ENCODE measurements around the gene PSIP1. TPM values are rescaled to one million over a fixed set of nuclear protein-coding genes. Genes with fewer than 3 reads are reported as not detected.

The PSIP1 gene
- total and polyA plus RNA-seq, 2 experiments from 2014 or later: 36.9 to 58.0 TPM

DNA sequence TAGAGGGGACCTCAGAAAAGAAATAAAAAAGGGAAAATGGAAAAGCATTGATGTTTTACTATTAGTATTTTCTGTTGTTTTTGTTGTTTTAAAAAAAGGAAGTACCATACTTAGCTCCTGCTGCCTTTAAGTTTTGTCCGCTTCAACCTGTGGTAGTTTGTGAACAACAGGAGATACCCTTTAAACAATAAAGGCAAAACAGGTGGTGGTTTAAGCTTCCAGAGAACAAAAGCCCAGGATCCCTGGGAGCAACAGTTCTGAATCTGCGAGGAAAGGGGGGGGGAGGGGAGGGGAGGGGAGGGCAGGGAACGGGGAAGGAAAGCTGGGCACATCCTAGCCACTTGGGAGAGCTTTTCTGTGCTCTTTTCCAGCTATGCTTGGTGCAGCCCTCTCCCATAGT is 2.1 kb upstream of the PSIP1 start:
- no peak overlapping the region for H3K4me3 ChIP-seq
- no peaks in the 10 kb centered on the region for H3K36me3 ChIP-seq (ENCODE audit: low read depth)
- no peaks in the 10 kb centered on the region for H3K9me2 ChIP-seq (ENCODE audit: insufficient read depth)
- no peak overlapping the region for H3K27ac ChIP-seq
- in situ Hi-C loops (cut with MboI): no loop called here
- no peak overlapping the region for H3K4me2 ChIP-seq (ENCODE audit: unreplicated experiment)
- no peak for DNase-seq
- H3K79me2 ChIP-seq (ENCODE audit: insufficient read depth): peaks cover 22% of the 10 kb centered on the region
- no peaks in the 10 kb centered on the region for H3K27me3 ChIP-seq (replicated peaks; ENCODE audit: insufficient read depth)
- WGBS, 2 experiments (ENCODE audit: low coverage in 1 of 2, low lambda C conversion rate in 2 of 2, missing lambda C conversion rate in 2 of 2): 68 to 100% methylated on average over 2 to 3 of the region's 3 CpGs
- H3K4me1 ChIP-seq (ENCODE audit: insufficient read depth): peaks cover 12% of the 10 kb centered on the region; the same call in 1 of the 2 replicates
- no peak overlapping the region for H2AFZ ChIP-seq
- H3K9ac ChIP-seq: no peak overlapping the region
- H3F3A ChIP-seq (ENCODE audit: insufficient read depth): peaks cover 9% of the 10 kb centered on the region; the same call in 1 of the 2 replicates
- H4K20me1 ChIP-seq (ENCODE audit: insufficient read depth): no peaks in the 10 kb centered on the region
- TF ChIP-seq EZH2 (IDR thresholded peaks at IDR 0.05; ENCODE audit: insufficient read depth, poor library complexity, severe bottlenecking) (no peak), EZH2phosphoT487 (IDR thresholded peaks at IDR 0.05; ENCODE audit: insufficient read depth, low read depth) (no peak)
- H3K9me3 ChIP-seq (ENCODE audit: low read depth): no peaks in the 10 kb centered on the region

DNA sequence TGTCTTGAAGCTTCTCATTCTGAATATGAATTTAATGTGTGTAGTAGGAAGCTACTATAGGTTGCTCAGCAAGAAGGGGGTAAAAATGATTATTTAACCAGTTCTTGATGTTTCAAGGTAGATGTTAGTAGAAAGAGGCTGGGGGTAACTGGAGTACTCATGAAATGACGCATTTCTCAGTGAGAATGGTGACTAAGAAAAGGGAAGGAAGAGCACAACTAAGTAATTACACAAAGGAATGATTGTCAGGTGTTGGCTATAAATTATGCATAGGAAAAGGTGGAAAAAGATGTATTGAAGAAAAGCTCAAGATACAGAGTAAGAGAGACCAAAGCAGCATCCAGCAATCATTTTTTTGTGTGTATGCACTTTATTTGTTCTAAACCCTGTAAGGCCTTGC is 1.4 kb upstream of the PSIP1 start:
- Histone ChIP-seq H3K9me2 (ENCODE audit: insufficient read depth) (no peaks in the 10 kb centered on the region), H3K36me3 (ENCODE audit: low read depth) (no peaks in the 10 kb centered on the region), H3K79me2 (ENCODE audit: insufficient read depth) (peaks cover 29% of the 10 kb centered on the region), H3K27ac (no peak overlapping the region), H2AFZ (peak overlapping the region; percentile 92; the same call in 1 of the 2 replicates), H3F3A (ENCODE audit: insufficient read depth) (peaks cover 9% of the 10 kb centered on the region; the same call in 1 of the 2 replicates), H3K4me1 (ENCODE audit: insufficient read depth) (peaks cover 12% of the 10 kb centered on the region; the same call in 1 of the 2 replicates), H3K4me2 (ENCODE audit: unreplicated experiment) (no peak overlapping the region), H3K27me3 (replicated peaks; ENCODE audit: insufficient read depth) (no peaks in the 10 kb centered on the region), H4K20me1 (ENCODE audit: insufficient read depth) (no peaks in the 10 kb centered on the region), H3K9me3 (ENCODE audit: low read depth) (no peaks in the 10 kb centered on the region), H3K4me3 (no peak overlapping the region), H3K9ac (no peak overlapping the region)
- WGBS, 2 experiments (ENCODE audit: low coverage in 1 of 2, low lambda C conversion rate in 2 of 2, missing lambda C conversion rate in 2 of 2): 93 to 100% methylated on average over 1 of the region's 1 CpG
- no peak for TF ChIP-seq EZH2phosphoT487 (IDR thresholded peaks at IDR 0.05; ENCODE audit: insufficient read depth, low read depth)
- DNase-seq: no peak
- in situ Hi-C loops (cut with MboI): no loop called here

DNA sequence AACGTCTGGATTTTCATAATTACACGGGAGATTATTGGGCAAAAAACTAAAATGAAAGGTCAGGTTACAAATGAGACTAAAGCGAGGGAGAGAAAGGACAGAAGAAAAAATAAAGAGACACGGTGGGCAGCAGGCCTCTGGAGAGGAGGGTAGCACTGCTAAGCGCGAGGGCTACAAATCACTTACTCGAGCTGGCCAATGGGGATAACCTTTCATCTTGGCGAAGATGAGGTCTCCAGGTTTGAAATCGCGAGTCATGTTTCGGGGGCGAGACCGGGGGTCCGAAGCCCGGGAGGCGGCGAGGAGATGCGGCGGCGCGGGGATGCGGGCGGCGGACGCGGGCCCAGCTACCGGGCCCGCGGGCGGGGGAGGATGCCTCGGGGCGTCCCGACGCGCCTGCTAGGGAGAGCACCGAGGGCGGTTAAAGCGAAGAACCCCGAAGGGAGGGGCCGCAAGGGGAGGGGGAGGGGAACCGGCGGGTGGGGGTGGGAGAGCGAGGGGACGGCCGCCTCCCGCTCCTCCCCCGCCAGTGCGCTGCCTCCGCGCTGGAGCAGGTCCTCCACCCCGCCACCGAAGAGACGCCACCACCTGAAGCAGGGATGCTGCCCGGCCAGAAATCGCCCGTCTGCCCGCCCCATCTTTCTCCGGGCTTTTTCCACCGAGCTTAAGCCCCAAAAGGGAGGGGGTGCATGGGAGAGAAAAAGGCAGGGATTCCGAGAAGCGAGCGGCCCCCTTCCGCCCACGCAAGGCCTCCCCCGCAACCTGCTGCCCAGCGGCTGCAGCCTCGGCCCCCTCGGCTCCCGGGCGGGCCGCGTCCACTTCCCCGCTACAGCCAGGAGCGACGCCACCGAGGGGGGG is 610 bp downstream of the PSIP1 start:
- H3K27me3 ChIP-seq (replicated peaks; ENCODE audit: insufficient read depth): no peaks in the 10 kb centered on the region
- peaks cover 12% of the 10 kb centered on the region; the same call in 1 of the 2 replicates for H3K4me1 ChIP-seq (ENCODE audit: insufficient read depth)
- in situ Hi-C loops (cut with MboI): no loop called here
- H3K27ac ChIP-seq: peak overlapping the region; percentile 92
- peaks cover 34% of the 10 kb centered on the region for H3K79me2 ChIP-seq (ENCODE audit: insufficient read depth)
- TF ChIP-seq EZH2 (IDR thresholded peaks at IDR 0.05; ENCODE audit: insufficient read depth, poor library complexity, severe bottlenecking) (no peak), EZH2phosphoT487 (IDR thresholded peaks at IDR 0.05; ENCODE audit: insufficient read depth, low read depth) (no peak)
- H3K9me2 ChIP-seq (ENCODE audit: insufficient read depth): no peaks in the 10 kb centered on the region
- H4K20me1 ChIP-seq (ENCODE audit: insufficient read depth): no peaks in the 10 kb centered on the region
- WGBS, 2 experiments (ENCODE audit: low coverage in 1 of 2, low lambda C conversion rate in 2 of 2, missing lambda C conversion rate in 2 of 2): 1 to 2% methylated on average over 19 to 67 of the region's 76 CpGs
- H2AFZ ChIP-seq: peak overlapping the region; percentile 92
- no peaks in the 10 kb centered on the region for H3K9me3 ChIP-seq (ENCODE audit: low read depth)
- H3F3A ChIP-seq (ENCODE audit: insufficient read depth): peaks cover 9% of the 10 kb centered on the region; the same call in 1 of the 2 replicates
- H3K4me3 ChIP-seq: peak overlapping the region; percentile 92
- DNase-seq: peak; percentile 63
- peak overlapping the region; percentile 91 for H3K9ac ChIP-seq
- H3K4me2 ChIP-seq (ENCODE audit: unreplicated experiment): peak overlapping the region; percentile 89
- peaks cover 13% of the 10 kb centered on the region for H3K36me3 ChIP-seq (ENCODE audit: low read depth)

DNA sequence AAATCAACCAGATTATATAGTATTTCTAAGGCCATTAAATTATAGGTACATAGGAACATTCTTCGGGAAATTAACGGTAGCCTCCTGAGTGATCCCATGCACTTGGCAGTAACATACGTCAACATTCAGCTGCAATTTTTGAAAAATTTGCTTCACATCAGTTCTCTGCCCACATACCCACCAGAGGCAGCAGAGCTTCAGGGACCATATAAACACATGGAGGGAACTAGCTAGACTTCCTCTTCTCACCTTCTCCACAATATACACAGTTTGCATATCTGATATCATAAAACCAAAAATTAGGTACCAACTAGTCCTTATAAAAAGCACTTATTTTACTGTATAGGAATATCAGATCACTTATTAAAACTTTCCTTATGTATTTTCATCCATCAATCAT is 4.8 kb downstream of the PSIP1 start:
- no peak overlapping the region for H3K4me3 ChIP-seq
- H3F3A ChIP-seq (ENCODE audit: insufficient read depth): no peaks in the 10 kb centered on the region
- H3K9me3 ChIP-seq (ENCODE audit: low read depth): no peaks in the 10 kb centered on the region
- no peaks in the 10 kb centered on the region for H3K27me3 ChIP-seq (replicated peaks; ENCODE audit: insufficient read depth)
- H3K27ac ChIP-seq: no peak overlapping the region
- H3K9ac ChIP-seq: no peak overlapping the region
- H4K20me1 ChIP-seq (ENCODE audit: insufficient read depth): no peaks in the 10 kb centered on the region
- in situ Hi-C loops (cut with MboI): no loop called here
- H3K79me2 ChIP-seq (ENCODE audit: insufficient read depth): peaks cover 57% of the 10 kb centered on the region
- DNase-seq: no peak
- H3K9me2 ChIP-seq (ENCODE audit: insufficient read depth): no peaks in the 10 kb centered on the region
- TF ChIP-seq EZH2phosphoT487 (IDR thresholded peaks at IDR 0.05; ENCODE audit: insufficient read depth, low read depth) (no peak), EZH2 (IDR thresholded peaks at IDR 0.05; ENCODE audit: insufficient read depth, poor library complexity, severe bottlenecking) (no peak)
- peaks cover 24% of the 10 kb centered on the region for H3K36me3 ChIP-seq (ENCODE audit: low read depth)
- H2AFZ ChIP-seq: no peak overlapping the region
- WGBS, 2 experiments (ENCODE audit: low coverage in 1 of 2, low lambda C conversion rate in 2 of 2, missing lambda C conversion rate in 2 of 2): 93 to 98% methylated on average over 3 of the region's 3 CpGs
- no peak overlapping the region for H3K4me2 ChIP-seq (ENCODE audit: unreplicated experiment)
- peaks cover 8% of the 10 kb centered on the region; the same call in 1 of the 2 replicates for H3K4me1 ChIP-seq (ENCODE audit: insufficient read depth)
